AG04450 (cell line): Measurements from ENCODE around the gene SNX18. TPM values are rescaled to one million over a fixed set of nuclear protein-coding genes. Genes with fewer than 3 reads are reported as not detected.

Experiments
- CTCF ChIA-PET: fragments of 300-600, 350-600 bp; formaldehyde crosslinking; extraction: SDS; loops from one replicate; lab custom pipeline; 2022; ENCODE audit warnings: antibody characterized with exemption, inconsistent platforms; lab: Charles Lee
- POLR2A ChIA-PET: fragments of 350-600 bp; formaldehyde crosslinking; extraction: SDS; loops from one replicate; lab custom pipeline; 2021; ENCODE audit warnings: antibody characterized with exemption, inconsistent platforms; lab: Yijun Ruan, JAX
- DNase-seq: peaks from one replicate; pipeline ENCODE4 v3.0.0-alpha.2; 2011; ENCODE audit warnings: low read depth, low spot score
- H3K27ac ChIP-seq: one replicate; pipeline ENCODE4 v1.5.1; 2012; ENCODE audit warnings: low read depth, low read length, control low read depth
- H3K27me3 ChIP-seq: one replicate; pipeline ENCODE4 v1.6.0; 2012; ENCODE audit warnings: low read length; ENCODE audit not compliant: control insufficient read depth, insufficient read depth
- H3K4me3 ChIP-seq: 2 replicates; pipeline ENCODE4 v1.5.1; 2011; ENCODE audit warnings: mild to moderate bottlenecking, low read depth, low read length, control low read depth
- H3K9me3 ChIP-seq: 2 replicates; pipeline ENCODE4 v1.5.1; 2012; ENCODE audit warnings: low read length; ENCODE audit not compliant: control insufficient read depth, insufficient read depth
- CTCF ChIP-seq: IDR thresholded peaks from 2 replicates; pipeline ENCODE4 v1.5.1; 2011; ENCODE audit warnings: low read depth, low read length, control low read depth, inconsistent platforms
- polyA plus RNA-seq: library from polyadenylated mRNA; depleted of rRNA; stranded (reverse); fragments of >200 nt; gene quantifications from 2 replicates; pipeline ENCODE4 v1.2.3, GENCODE V29; 2011

The SNX18 gene
- polyA plus RNA-seq, 1 experiment: 74.1 TPM

DNA sequence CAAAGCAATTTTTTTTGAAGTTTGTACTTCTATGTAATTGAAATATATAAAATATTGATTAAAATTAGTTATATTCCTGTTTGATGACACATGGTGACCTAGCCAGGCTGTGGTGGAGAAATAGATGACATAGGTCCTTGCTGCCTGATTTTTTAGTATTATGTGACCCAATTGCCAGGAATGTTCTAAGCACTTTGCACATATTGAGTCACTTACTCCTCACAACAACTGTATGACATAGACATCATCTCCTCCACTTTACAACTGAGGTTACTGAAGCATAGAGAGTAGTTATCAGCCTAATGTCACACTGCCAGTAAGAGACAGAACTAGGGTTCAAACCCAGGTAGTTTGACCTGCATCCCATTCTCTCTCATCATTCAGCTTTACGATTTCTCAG lies 26.2 kb upstream of the SNX18 start:
- no peak for DNase-seq
- Histone ChIP-seq H3K27ac (no peak overlapping the region), H3K9me3 (no peaks in the 10 kb centered on the region), H3K27me3 (peaks cover 8% of the 10 kb centered on the region), H3K4me3 (no peak overlapping the region)
- TF ChIP-seq CTCF: no peak
- POLR2A ChIA-PET: no interaction called here
- CTCF ChIA-PET: interaction anchor here (1.1 to 6.1 kb wide), 5 partner anchors 11 to 411 kb away, joined by 3 to 182 read pairs (median 16); no protein-coding TSS in a partner anchor

- Histone ChIP-seq H3K9me3 (no peaks in the 10 kb centered on the region), H3K27me3 (peaks cover 8% of the 10 kb centered on the region), H3K4me3 (no peak overlapping the region), H3K27ac (no peak overlapping the region)
- POLR2A ChIA-PET: no interaction called here
- CTCF ChIA-PET: interaction anchor here (1.1 to 6.1 kb wide), 5 partner anchors 12 to 410 kb away, joined by 3 to 182 read pairs (median 16); no protein-coding TSS in a partner anchor
- no peak for TF ChIP-seq CTCF
- no peak for DNase-seq
These were observed 25.4 kb upstream of the SNX18 start for GRCh38 chr5:54492178-54492577.

GRCh38 chr5:54495027-54495426 lies 22.5 kb upstream of the SNX18 start:
- no peak overlapping the region for H3K27ac ChIP-seq
- no peak for DNase-seq
- peaks cover 8% of the 10 kb centered on the region for H3K27me3 ChIP-seq
- TF ChIP-seq CTCF: no peak
- peaks cover 6% of the 10 kb centered on the region; the same call in 1 of the 2 replicates for H3K9me3 ChIP-seq
- H3K4me3 ChIP-seq: no peak overlapping the region
- ChIA-PET POLR2A (no interaction called here), CTCF (interaction anchor here (1.0 to 1.8 kb wide), 2 partner anchors 51 to 251 kb away, joined by 5 to 7 read pairs; no protein-coding TSS in a partner anchor)

- H3K9me3 ChIP-seq: peaks cover 10% of the 10 kb centered on the region
- no peak for DNase-seq
- H3K27me3 ChIP-seq: peaks cover 3% of the 10 kb centered on the region
- peak overlapping the region; percentile 31 for H3K27ac ChIP-seq
- ChIA-PET CTCF (interaction anchor here (6.3 kb wide), 1 partner anchor 331 kb away, joined by 81 read pairs; no protein-coding TSS in a partner anchor), POLR2A (no interaction called here)
- no peak overlapping the region for H3K4me3 ChIP-seq
- no peak for TF ChIP-seq CTCF
These were observed 3.3 kb upstream of the SNX18 start for GRCh38 chr5:54514291-54514690.

GRCh38 chr5:54514841-54515432 lies 2.6 kb upstream of the SNX18 start:
- no peak for TF ChIP-seq CTCF
- POLR2A ChIA-PET: interaction anchor here (0.7 kb wide), 1 partner anchor 330 kb away, joined by 3 read pairs; no protein-coding TSS in a partner anchor
- peak overlapping the region; percentile 90 for H3K27ac ChIP-seq
- DNase-seq: peak; percentile 59
- no peak overlapping the region for H3K4me3 ChIP-seq
- no peaks in the 10 kb centered on the region for H3K27me3 ChIP-seq
- H3K9me3 ChIP-seq: peaks cover 13% of the 10 kb centered on the region
- CTCF ChIA-PET: interaction anchor here (0.7 to 6.3 kb wide), 2 partner anchors 330 to 352 kb away, joined by 3 to 81 read pairs; no protein-coding TSS in a partner anchor
